WTC11 (cell line): Measurements from ENCODE around the gene PLEKHF1.

Experiments
- CREM ChIP-seq: sonication (generic); formaldehyde crosslinking; IDR thresholded peaks from 2 replicates; pipeline ENCODE4 v1.8.1; 2022; ENCODE audit warnings: mild to moderate bottlenecking, missing genetic modification reagents, moderate library complexity
- CTCF ChIP-seq: fragments of 200-600 bp; IDR thresholded peaks from 2 replicates; pipeline ENCODE4 v1.8.0; 2022; ENCODE audit warnings: antibody characterized with exemption
- ETV6 ChIP-seq: sonication (generic); formaldehyde crosslinking; IDR thresholded peaks from 2 replicates; pipeline ENCODE4 v1.8.1; 2022; ENCODE audit warnings: mild to moderate bottlenecking, missing genetic modification reagents
- FOXK1 ChIP-seq: sonication (generic); formaldehyde crosslinking; IDR thresholded peaks from 2 replicates; pipeline ENCODE4 v1.8.0; 2022; ENCODE audit warnings: mild to moderate bottlenecking, moderate library complexity, missing genetic modification reagents
- FOXP1 ChIP-seq: sonication (generic); formaldehyde crosslinking; IDR thresholded peaks from 2 replicates; pipeline ENCODE4 v1.8.0; 2022; ENCODE audit warnings: missing genetic modification reagents, mild to moderate bottlenecking, moderate library complexity, borderline replicate concordance
- GABPB1 ChIP-seq: sonication (generic); formaldehyde crosslinking; IDR thresholded peaks from 2 replicates; pipeline ENCODE4 v1.8.1; 2023; ENCODE audit warnings: mild to moderate bottlenecking, missing genetic modification reagents
- NR3C1 ChIP-seq: sonication (generic); formaldehyde crosslinking; conservative IDR thresholded peaks from 2 replicates; pipeline ENCODE4 v1.8.1; 2023; ENCODE audit warnings: low read depth, mild to moderate bottlenecking, missing genetic modification reagents
- ZNF232 ChIP-seq: sonication (generic); formaldehyde crosslinking; IDR thresholded peaks from 2 replicates; pipeline ENCODE4 v1.8.0; 2022; ENCODE audit warnings: mild to moderate bottlenecking, missing genetic modification reagents
- TF ChIP-seq, protein P1 (sequence below): sonication (generic); formaldehyde crosslinking; IDR thresholded peaks from 2 replicates; pipeline ENCODE4 v1.8.0; 2022; ENCODE audit warnings: mild to moderate bottlenecking, missing genetic modification reagents
- TF ChIP-seq, protein P2 (sequence below): sonication (generic); formaldehyde crosslinking; conservative IDR thresholded peaks from 2 replicates; pipeline ENCODE4 v1.8.1; 2022; ENCODE audit warnings: mild to moderate bottlenecking, missing genetic modification reagents

GRCh38 chr19:29634002-29634401 lies 31.3 kb upstream of the PLEKHF1 start:
- TF ChIP-seq CTCF (no peak), CREM (CRISPR knock-in tag) (no peak), NR3C1 (CRISPR knock-in tag) (no peak), ETV6 (CRISPR knock-in tag) (no peak), FOXK1 (CRISPR knock-in tag) (no peak), ZNF232 (CRISPR knock-in tag) (no peak), GABPB1 (CRISPR knock-in tag) (no peak), FOXP1 (no peak)
- TF ChIP-seq, protein P1, sequence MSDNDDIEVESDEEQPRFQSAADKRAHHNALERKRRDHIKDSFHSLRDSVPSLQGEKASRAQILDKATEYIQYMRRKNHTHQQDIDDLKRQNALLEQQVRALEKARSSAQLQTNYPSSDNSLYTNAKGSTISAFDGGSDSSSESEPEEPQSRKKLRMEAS = no peak
- TF ChIP-seq, protein P2, sequence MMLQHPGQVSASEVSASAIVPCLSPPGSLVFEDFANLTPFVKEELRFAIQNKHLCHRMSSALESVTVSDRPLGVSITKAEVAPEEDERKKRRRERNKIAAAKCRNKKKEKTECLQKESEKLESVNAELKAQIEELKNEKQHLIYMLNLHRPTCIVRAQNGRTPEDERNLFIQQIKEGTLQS (CRISPR knock-in tag) = no peak
